Measurements from ENCODE around the gene C11orf16. TPM values are rescaled to one million over a fixed set of nuclear protein-coding genes. Genes with fewer than 3 reads are reported as not detected.

C11orf16 gene
- total and polyA plus RNA-seq, 2 of the 8 experiments (the other 6 are each of a cell fraction or from before 2014, with no cell fraction given): 0.08 TPM; not detected in 1

DNA sequence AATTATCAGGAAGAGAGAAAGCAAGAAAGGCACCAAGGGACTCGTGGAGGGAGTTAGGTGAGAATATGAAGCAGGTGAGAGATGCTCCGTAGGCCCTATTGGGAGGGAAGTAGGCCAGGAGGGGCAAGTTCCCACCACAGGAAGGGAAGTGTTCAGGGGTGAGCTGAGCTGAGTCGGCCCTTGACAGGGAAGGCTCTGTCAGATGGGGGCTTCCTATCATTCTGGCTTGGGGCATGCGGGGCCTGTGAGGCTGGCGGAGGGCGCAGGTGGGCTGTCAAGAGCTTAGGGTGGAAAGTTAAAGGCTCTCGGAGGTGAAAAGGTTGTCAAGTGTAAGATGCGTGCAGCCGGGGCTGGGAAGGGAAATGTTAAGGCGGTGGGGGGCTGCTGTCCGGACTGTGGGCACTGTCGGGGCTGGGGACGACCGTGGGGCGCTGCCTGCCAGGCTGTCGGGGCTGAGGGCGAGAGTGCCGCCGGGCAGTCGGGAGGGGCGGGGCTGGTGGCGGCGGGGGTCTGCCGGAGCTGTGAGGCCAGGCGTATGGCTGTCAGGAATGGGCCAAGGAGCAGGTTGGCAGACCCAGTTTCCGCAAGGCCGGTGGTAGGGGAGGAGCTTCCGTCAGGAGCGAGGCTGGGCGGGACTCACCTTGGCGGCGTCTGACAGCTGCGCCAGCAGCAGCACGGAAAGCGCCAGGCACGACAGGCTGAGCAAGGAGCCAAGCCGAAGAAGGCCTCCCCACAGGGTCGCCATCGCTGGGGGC, 31.0 kb upstream of the C11orf16 start (continued):
- TF ChIP-seq SUZ12 (IDR thresholded peaks at IDR 0.05; ENCODE audit: low read length) (no peak), SIX5 (IDR thresholded peaks at IDR 0.05; ENCODE audit: low read depth, low read length) (no peak), POLR2A (IDR thresholded peaks at IDR 0.05; ENCODE audit: control extremely low read depth in 1 of 2, low read depth in 2 of 2, low read length in 2 of 2) (no peak), KDM5A (IDR thresholded peaks at IDR 0.05; ENCODE audit: low read length) (no peak), CHD1 (IDR thresholded peaks at IDR 0.05; ENCODE audit: low read depth, low read length) (no peak), SIN3A (conservative IDR thresholded peaks at IDR 0.05 in 1 of 2, IDR thresholded peaks at IDR 0.05 in 1 of 2; ENCODE audit: low read depth in 1 of 2, low read length in 2 of 2) (peak; percentile 14 to 93; a peak in 1 of 4 replicates), ASH2L (IDR thresholded peaks at IDR 0.05; ENCODE audit: low read length) (peak; percentile 91), NRF1 (IDR thresholded peaks at IDR 0.05; ENCODE audit: low read depth, low read length) (no peak), CTBP2 (IDR thresholded peaks at IDR 0.05; ENCODE audit: borderline replicate concordance, insufficient read depth, insufficient read length, low read length) (no peak), TBP (IDR thresholded peaks at IDR 0.05; ENCODE audit: low read depth, low read length) (no peak), EGR1 (IDR thresholded peaks at IDR 0.05; ENCODE audit: borderline replicate concordance, low read depth, low read length) (no peak), KDM4A (IDR thresholded peaks at IDR 0.05; ENCODE audit: low read depth, low read length, severe bottlenecking) (no peak), NANOG (IDR thresholded peaks at IDR 0.05; ENCODE audit: insufficient read depth, low read depth, low read length, poor library complexity, severe bottlenecking) (no peak), RFX5 (IDR thresholded peaks at IDR 0.05; ENCODE audit: borderline replicate concordance, low read depth, low read length) (no peak), TEAD4 (IDR thresholded peaks at IDR 0.05; ENCODE audit: low read depth, low read length) (no peak)
- TF ChIP-seq, protein P1, sequence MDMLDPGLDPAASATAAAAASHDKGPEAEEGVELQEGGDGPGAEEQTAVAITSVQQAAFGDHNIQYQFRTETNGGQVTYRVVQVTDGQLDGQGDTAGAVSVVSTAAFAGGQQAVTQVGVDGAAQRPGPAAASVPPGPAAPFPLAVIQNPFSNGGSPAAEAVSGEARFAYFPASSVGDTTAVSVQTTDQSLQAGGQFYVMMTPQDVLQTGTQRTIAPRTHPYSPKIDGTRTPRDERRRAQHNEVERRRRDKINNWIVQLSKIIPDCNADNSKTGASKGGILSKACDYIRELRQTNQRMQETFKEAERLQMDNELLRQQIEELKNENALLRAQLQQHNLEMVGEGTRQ (IDR thresholded peaks at IDR 0.05; ENCODE audit: low read length): no peak
